Glutamatergic neuron (in vitro differentiated cells): Measurements from ENCODE around the gene PPIE. TPM values are rescaled to one million over a fixed set of nuclear protein-coding genes. Genes with fewer than 3 reads are reported as not detected.

Experiments used
- DNase-seq: peaks from one replicate; pipeline ENCODE4 v3.0.0; 2022
- H3K27ac Mint-ChIP-seq: one replicate; pipeline ENCODE4 v1.8.0; 2020; ENCODE audit warnings: mild to moderate bottlenecking, mixed read lengths, inconsistent platforms; ENCODE audit not compliant: unreplicated experiment
- H3K27me3 Mint-ChIP-seq: one replicate; pipeline ENCODE4 v1.8.0; 2020; ENCODE audit warnings: mild to moderate bottlenecking, moderate library complexity, mixed read lengths, inconsistent platforms; ENCODE audit not compliant: unreplicated experiment
- H3K36me3 Mint-ChIP-seq: one replicate; pipeline ENCODE4 v1.8.0; 2020; ENCODE audit warnings: mild to moderate bottlenecking, mixed read lengths, inconsistent platforms; ENCODE audit not compliant: unreplicated experiment
- H3K4me1 Mint-ChIP-seq: one replicate; pipeline ENCODE4 v1.8.0; 2020; ENCODE audit warnings: mild to moderate bottlenecking, low read depth, mixed read lengths, inconsistent platforms; ENCODE audit not compliant: unreplicated experiment
- H3K4me3 Mint-ChIP-seq: one replicate; pipeline ENCODE4 v1.8.0; 2020; ENCODE audit warnings: mild to moderate bottlenecking, mixed read lengths, inconsistent platforms; ENCODE audit not compliant: unreplicated experiment
- H3K9me3 Mint-ChIP-seq: one replicate; pipeline ENCODE4 v1.8.0; 2020; ENCODE audit warnings: mild to moderate bottlenecking, moderate library complexity, mixed read lengths, inconsistent platforms; ENCODE audit not compliant: unreplicated experiment
- CTCF ChIP-seq: fragments of 200-600 bp; sonication (generic); IDR thresholded peaks from one replicate; pipeline ENCODE4 v1.5.0; 2021; ENCODE audit not compliant: partially characterized antibody, unreplicated experiment
- total RNA-seq: library from RNA; stranded (reverse); fragmentation: NEBNext Ultra II Directional; extraction: Animal tissue kit (Norgen Biotek cat#: 25700); gene quantifications from one replicate; pipeline ENCODE4 v1.2.1, GENCODE V29; 2021; ENCODE audit not compliant: unreplicated experiment

PPIE gene
- total RNA-seq, 1 donor from 2014 or later: 28.8 TPM

GRCh38 chr1:39696448-39696847 lies 42.2 kb upstream of the PPIE start:
- Mint-ChIP-seq H3K27me3 (peaks cover 27% of the 10 kb centered on the region), H3K9me3 (peaks cover 5% of the 10 kb centered on the region), H3K36me3 (no peaks in the 10 kb centered on the region), H3K27ac (no peak overlapping the region), H3K4me1 (peaks cover 2% of the 10 kb centered on the region), H3K4me3 (no peak overlapping the region)
- TF ChIP-seq CTCF: no peak
- no peak for DNase-seq

- no peak overlapping the region for H3K4me3 Mint-ChIP-seq
- peaks cover 6% of the 10 kb centered on the region for H3K9me3 Mint-ChIP-seq
- no peak for DNase-seq
- H3K27me3 Mint-ChIP-seq: peaks cover 23% of the 10 kb centered on the region
- peaks cover 5% of the 10 kb centered on the region for H3K4me1 Mint-ChIP-seq
- no peak for TF ChIP-seq CTCF
- H3K36me3 Mint-ChIP-seq: no peaks in the 10 kb centered on the region
- no peak overlapping the region for H3K27ac Mint-ChIP-seq
Observed at GRCh38 chr1:39698568-39698967, 40.1 kb upstream of the PPIE start.

GRCh38 chr1:39699419-39699818 lies 39.3 kb upstream of the PPIE start:
- Mint-ChIP-seq H3K27me3 (peaks cover 21% of the 10 kb centered on the region), H3K27ac (no peak overlapping the region), H3K4me1 (peaks cover 5% of the 10 kb centered on the region), H3K36me3 (no peaks in the 10 kb centered on the region), H3K9me3 (peaks cover 6% of the 10 kb centered on the region), H3K4me3 (no peak overlapping the region)
- DNase-seq: no peak
- TF ChIP-seq CTCF: peak; percentile 57

- H3K4me3 Mint-ChIP-seq: no peak overlapping the region
- H3K27me3 Mint-ChIP-seq: peaks cover 18% of the 10 kb centered on the region
- H3K4me1 Mint-ChIP-seq: peaks cover 5% of the 10 kb centered on the region
Observed at GRCh38 chr1:39700348-39700747, 38.3 kb upstream of the PPIE start.

GRCh38 chr1:39701049-39701439 lies 37.6 kb upstream of the PPIE start:
- peaks cover 5% of the 10 kb centered on the region for H3K4me1 Mint-ChIP-seq
- H3K36me3 Mint-ChIP-seq: no peaks in the 10 kb centered on the region
- H3K27ac Mint-ChIP-seq: no peak overlapping the region
- H3K27me3 Mint-ChIP-seq: peaks cover 19% of the 10 kb centered on the region
- no peak overlapping the region for H3K4me3 Mint-ChIP-seq
- DNase-seq: no peak
- TF ChIP-seq CTCF: no peak
- H3K9me3 Mint-ChIP-seq: peaks cover 6% of the 10 kb centered on the region

More at GRCh38 chr1:39700348-39700747, 38.3 kb upstream of the PPIE start:
- H3K9me3 Mint-ChIP-seq: peaks cover 6% of the 10 kb centered on the region
- H3K27ac Mint-ChIP-seq: no peak overlapping the region
- DNase-seq: no peak
- TF ChIP-seq CTCF: no peak
- no peaks in the 10 kb centered on the region for H3K36me3 Mint-ChIP-seq
